ENCODE measurements around the gene CRELD1. TPM values are rescaled to one million over a fixed set of nuclear protein-coding genes. Genes with fewer than 3 reads are reported as not detected.

The CRELD1 gene
- total RNA-seq, 1 experiment from 2014 or later: 15.5 TPM

GRCh38 chr3:9937486-9938238 lies 4.0 kb downstream of the CRELD1 start:
- Histone ChIP-seq H4K8ac (replicated peaks; ENCODE audit: insufficient read length, low read depth, low read length) (no peak overlapping the region), H3K9me3 (ENCODE audit: control insufficient read depth, low read depth, low read length) (no peaks in the 10 kb centered on the region), H3K23ac (ENCODE audit: insufficient read length, low read depth, low read length) (no peak overlapping the region), H2BK120ac (ENCODE audit: low read depth, low read length, poor library complexity, severe bottlenecking) (no peak overlapping the region), H3K4me1 (ENCODE audit: insufficient read depth, low read length) (no peaks in the 10 kb centered on the region; the same call in 1 of the 2 replicates), H3K27ac (ENCODE audit: insufficient read length, low read depth, low read length) (no peak overlapping the region), H3K79me2 (ENCODE audit: insufficient read depth, low read length) (no peaks in the 10 kb centered on the region), H3K27me3 (ENCODE audit: insufficient read depth, low read length) (no peaks in the 10 kb centered on the region), H2BK5ac (ENCODE audit: insufficient read length, low read length) (no peak overlapping the region), H3K4me2 (ENCODE audit: insufficient read depth, insufficient read length, low read length) (no peak overlapping the region), H2AFZ (ENCODE audit: low read length) (no peak overlapping the region), H3K79me1 (ENCODE audit: insufficient read depth, low read depth, low read length, poor library complexity, severe bottlenecking) (no peaks in the 10 kb centered on the region), H3K4ac (ENCODE audit: low read depth, low read length) (no peak overlapping the region), H2BK15ac (ENCODE audit: low read depth, low read length) (no peak overlapping the region), H3K14ac (ENCODE audit: insufficient read depth, low read length) (no peak overlapping the region), H3K18ac (ENCODE audit: insufficient read length, low read depth, low read length) (no peak overlapping the region), H4K91ac (ENCODE audit: insufficient read length, low read depth, low read length) (no peak overlapping the region), H2BK20ac (ENCODE audit: low read depth, low read length, poor library complexity, severe bottlenecking) (no peak overlapping the region), H3K23me2 (ENCODE audit: insufficient read length, low read depth, low read length, poor library complexity, severe bottlenecking) (peaks cover 5% of the 10 kb centered on the region), H3T11ph (ENCODE audit: low read length) (no peak overlapping the region), H2BK12ac (ENCODE audit: insufficient read length, low read depth, low read length) (no peak overlapping the region), H4K5ac (ENCODE audit: insufficient read length, low read depth, low read length) (no peak overlapping the region), H2AK5ac (ENCODE audit: insufficient read length, low read length) (no peak overlapping the region), H4K20me1 (ENCODE audit: control insufficient read depth, insufficient read depth, insufficient read length) (no peaks in the 10 kb centered on the region), H3K56ac (ENCODE audit: insufficient read length, low read depth, low read length) (no peak overlapping the region), H3K9ac (ENCODE audit: extremely low read depth, insufficient read length, low read length) (no peak overlapping the region)
- Mint-ChIP-seq H3K27ac (no peak overlapping the region), H3K4me3 (no peak overlapping the region), H3K27me3 (ENCODE audit: low read depth) (no peaks in the 10 kb centered on the region), H3K4me1 (peaks cover 7 to 12% of the 10 kb centered on the region in 2 experiments), H3K9me3 (peaks cover 0 to 2% of the 10 kb centered on the region in 2 experiments; a peak in 3 of 5 replicates), H3K36me3 (ENCODE audit: insufficient read depth in 1 of 3, low read depth in 3 of 3) (peaks cover 6 to 38% (median 21%) of the 10 kb centered on the region in 3 experiments; a peak in 6 of 7 replicates)
- no peak for DNase-seq
- no CpG with 5 or more reads among the region's 13 CpGs for WGBS (ENCODE audit: extremely low coverage, insufficient read length, low lambda C conversion rate)
- no peak for TF ChIP-seq CTCF (conservative IDR thresholded peaks at IDR 0.05)
